GM12878 (cell line): ENCODE data around the gene ZNF121. TPM values are rescaled to one million over a fixed set of nuclear protein-coding genes. Genes with fewer than 3 reads are reported as not detected.

Experiments used
- ATF3 ChIP-seq: IDR thresholded peaks from 2 replicates; pipeline ENCODE4 v1.6.1; 2011; ENCODE audit warnings: low read depth, mild to moderate bottlenecking, low read length, moderate library complexity, borderline replicate concordance; ENCODE audit errors: extremely low read depth
- E4F1 ChIP-seq: fragments of 450-650 bp; IDR thresholded peaks from 2 replicates; pipeline ENCODE4 v1.6.1; 2018; ENCODE audit warnings: borderline replicate concordance, mild to moderate bottlenecking; ENCODE audit not compliant: partially characterized antibody
- HDAC6 ChIP-seq: fragments of 200-600 bp; sonication (generic); IDR thresholded peaks from one replicate; pipeline ENCODE4 v1.8.0; 2017; ENCODE audit warnings: antibody characterized with exemption; ENCODE audit not compliant: unreplicated experiment
- HSF1 ChIP-seq: fragments of 150-350 bp; IDR thresholded peaks from 2 replicates; pipeline ENCODE4 v1.6.1; 2014; ENCODE audit warnings: mild to moderate bottlenecking, low read depth, low read length
- MXI1 ChIP-seq: fragments of 150-350 bp; IDR thresholded peaks from 2 replicates; pipeline ENCODE4 v1.6.1; 2011; ENCODE audit warnings: low read depth, mild to moderate bottlenecking, inconsistent platforms, low read length, improper control_type of control experiment
- POLR2A ChIP-seq: IDR thresholded peaks from 2 replicates; pipeline ENCODE4 v1.6.1; 2011; ENCODE audit warnings: low read depth, mild to moderate bottlenecking, low read length
- POLR2AphosphoS5 ChIP-seq: IDR thresholded peaks from 2 replicates; pipeline ENCODE4 v1.6.1; 2011; ENCODE audit warnings: mild to moderate bottlenecking, low read length, inconsistent platforms
- RBBP5 ChIP-seq: fragments of 200-600 bp; sonication (generic); conservative IDR thresholded peaks from 2 replicates; pipeline ENCODE4 v1.6.1; 2016
- SIN3A ChIP-seq: IDR thresholded peaks from 2 replicates; pipeline ENCODE4 v1.6.1; 2012; ENCODE audit warnings: low read depth, low read length, improper control_type of control experiment
- SREBF2 ChIP-seq: IDR thresholded peaks from 2 replicates; pipeline ENCODE4 v1.6.1; 2012; ENCODE audit warnings: mild to moderate bottlenecking, low read length
- TCF7 ChIP-seq: IDR thresholded peaks from 2 replicates; pipeline ENCODE4 v1.6.1; 2014; ENCODE audit warnings: antibody characterized with exemption, borderline replicate concordance
- ZBED1 ChIP-seq: IDR thresholded peaks from 2 replicates; pipeline ENCODE4 v1.6.1; 2016; ENCODE audit warnings: borderline replicate concordance
- polyA plus RNA-seq, 11 experiments: library from polyadenylated mRNA; depleted of rRNA in 4 of 11; unstranded in 6 of 11; stranded (reverse) in 5 of 11; fragments of >200 nt; fragmentation: Nextera tagmentation in 4 of 11; fragmentation: Illumina TruSeq in 1 of 11; extraction: Ambion mirVana in 4 of 11; extraction: Trizol in 1 of 11; gene quantifications; 1 replicate in 1 of 11; 2 replicates in 10 of 11; pipeline versions ENCODE4 v1.2.1 to v1.2.3, GENCODE V29; 2011 to 2016; ENCODE audit warnings: inconsistent platforms in 2 of 11, missing spikeins in 2 of 11, low read depth in 1 of 11
- total RNA-seq, 4 experiments: library from RNA; depleted of rRNA in 3 of 4; stranded (reverse); fragments of >200 nt in 3 of 4; fragmentation: Illumina TruSeq in 1 of 4; extraction: Trizol in 1 of 4; gene quantifications; 2 replicates each; pipeline versions ENCODE4 v1.2.1 to v1.2.3, GENCODE V29; 2013 to 2021
- TF ChIP-seq, protein P1 (sequence below): fragments of 450-650 bp; IDR thresholded peaks from 2 replicates; pipeline ENCODE4 v1.6.1; 2017; ENCODE audit warnings: antibody characterized with exemption, mild to moderate bottlenecking, moderate library complexity
- TF ChIP-seq, protein P2 (sequence below): fragments of 450-650 bp; IDR thresholded peaks from 2 replicates; pipeline ENCODE4 v1.6.1; 2016; ENCODE audit warnings: mild to moderate bottlenecking, moderate library complexity, borderline replicate concordance

ZNF121 gene
- total and polyA plus RNA-seq, 10 of the 15 experiments (the other 5 are each of a cell fraction or from before 2014, with no cell fraction given) = 4.8 to 75.0 (median 17.7) TPM

GRCh38 chr19:9621156-9622037 lies 37.1 kb upstream of the ZNF121 start, which contains the start of gene ZNF561 (continued):
- TF ChIP-seq, protein P1, sequence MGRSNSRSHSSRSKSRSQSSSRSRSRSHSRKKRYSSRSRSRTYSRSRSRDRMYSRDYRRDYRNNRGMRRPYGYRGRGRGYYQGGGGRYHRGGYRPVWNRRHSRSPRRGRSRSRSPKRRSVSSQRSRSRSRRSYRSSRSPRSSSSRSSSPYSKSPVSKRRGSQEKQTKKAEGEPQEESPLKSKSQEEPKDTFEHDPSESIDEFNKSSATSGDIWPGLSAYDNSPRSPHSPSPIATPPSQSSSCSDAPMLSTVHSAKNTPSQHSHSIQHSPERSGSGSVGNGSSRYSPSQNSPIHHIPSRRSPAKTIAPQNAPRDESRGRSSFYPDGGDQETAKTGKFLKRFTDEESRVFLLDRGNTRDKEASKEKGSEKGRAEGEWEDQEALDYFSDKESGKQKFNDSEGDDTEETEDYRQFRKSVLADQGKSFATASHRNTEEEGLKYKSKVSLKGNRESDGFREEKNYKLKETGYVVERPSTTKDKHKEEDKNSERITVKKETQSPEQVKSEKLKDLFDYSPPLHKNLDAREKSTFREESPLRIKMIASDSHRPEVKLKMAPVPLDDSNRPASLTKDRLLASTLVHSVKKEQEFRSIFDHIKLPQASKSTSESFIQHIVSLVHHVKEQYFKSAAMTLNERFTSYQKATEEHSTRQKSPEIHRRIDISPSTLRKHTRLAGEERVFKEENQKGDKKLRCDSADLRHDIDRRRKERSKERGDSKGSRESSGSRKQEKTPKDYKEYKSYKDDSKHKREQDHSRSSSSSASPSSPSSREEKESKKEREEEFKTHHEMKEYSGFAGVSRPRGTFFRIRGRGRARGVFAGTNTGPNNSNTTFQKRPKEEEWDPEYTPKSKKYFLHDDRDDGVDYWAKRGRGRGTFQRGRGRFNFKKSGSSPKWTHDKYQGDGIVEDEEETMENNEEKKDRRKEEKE = no peak
- TF ChIP-seq ZBED1 (0 out of 2 replicates have a peak, but pooled peaks have one; percentile 19), E4F1 (peak; percentile 61), POLR2A (peak; percentile 93), HSF1 (no peak), SREBF2 (peak; percentile 59), SIN3A (0 out of 2 replicates have a peak, but pooled peaks have one; percentile 72), HDAC6 (peak; percentile 66), POLR2AphosphoS5 (peak; percentile 89), MXI1 (peak; percentile 54; the same call in 1 of the 2 replicates), TCF7 (no peak), ATF3 (no peak), RBBP5 (0 out of 2 replicates have a peak, but pooled peaks have one; percentile 55)
- TF ChIP-seq, protein P2, sequence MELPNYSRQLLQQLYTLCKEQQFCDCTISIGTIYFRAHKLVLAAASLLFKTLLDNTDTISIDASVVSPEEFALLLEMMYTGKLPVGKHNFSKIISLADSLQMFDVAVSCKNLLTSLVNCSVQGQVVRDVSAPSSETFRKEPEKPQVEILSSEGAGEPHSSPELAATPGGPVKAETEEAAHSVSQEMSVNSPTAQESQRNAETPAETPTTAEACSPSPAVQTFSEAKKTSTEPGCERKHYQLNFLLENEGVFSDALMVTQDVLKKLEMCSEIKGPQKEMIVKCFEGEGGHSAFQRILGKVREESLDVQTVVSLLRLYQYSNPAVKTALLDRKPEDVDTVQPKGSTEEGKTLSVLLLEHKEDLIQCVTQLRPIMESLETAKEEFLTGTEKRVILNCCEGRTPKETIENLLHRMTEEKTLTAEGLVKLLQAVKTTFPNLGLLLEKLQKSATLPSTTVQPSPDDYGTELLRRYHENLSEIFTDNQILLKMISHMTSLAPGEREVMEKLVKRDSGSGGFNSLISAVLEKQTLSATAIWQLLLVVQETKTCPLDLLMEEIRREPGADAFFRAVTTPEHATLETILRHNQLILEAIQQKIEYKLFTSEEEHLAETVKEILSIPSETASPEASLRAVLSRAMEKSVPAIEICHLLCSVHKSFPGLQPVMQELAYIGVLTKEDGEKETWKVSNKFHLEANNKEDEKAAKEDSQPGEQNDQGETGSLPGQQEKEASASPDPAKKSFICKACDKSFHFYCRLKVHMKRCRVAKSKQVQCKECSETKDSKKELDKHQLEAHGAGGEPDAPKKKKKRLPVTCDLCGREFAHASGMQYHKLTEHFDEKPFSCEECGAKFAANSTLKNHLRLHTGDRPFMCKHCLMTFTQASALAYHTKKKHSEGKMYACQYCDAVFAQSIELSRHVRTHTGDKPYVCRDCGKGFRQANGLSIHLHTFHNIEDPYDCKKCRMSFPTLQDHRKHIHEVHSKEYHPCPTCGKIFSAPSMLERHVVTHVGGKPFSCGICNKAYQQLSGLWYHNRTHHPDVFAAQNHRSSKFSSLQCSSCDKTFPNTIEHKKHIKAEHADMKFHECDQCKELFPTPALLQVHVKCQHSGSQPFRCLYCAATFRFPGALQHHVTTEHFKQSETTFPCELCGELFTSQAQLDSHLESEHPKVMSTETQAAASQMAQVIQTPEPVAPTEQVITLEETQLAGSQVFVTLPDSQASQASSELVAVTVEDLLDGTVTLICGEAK = peak; percentile 99
